Thoracic aorta (tissue), 2 donors: ENCODE measurements around the gene SYNE3. TPM values are rescaled to one million over a fixed set of nuclear protein-coding genes. Genes with fewer than 3 reads are reported as not detected.

Experiments used
- ATAC-seq: fragments of 150-250 bp; one replicate; pipeline ENCODE4 v1.8.0; 2017; ENCODE audit warnings: low read depth; ENCODE audit not compliant: insufficient number of reproducible peaks, low FRiP score
- DNase-seq: peaks from one replicate; pipeline ENCODE4 v3.0.0-alpha.2; 2020; ENCODE audit warnings: low spot score
- H3K27ac ChIP-seq, 2 donors: fragments of 200-600 bp; sonication (generic); 1 replicate in 1 of 2; 2 replicates in 1 of 2; pipeline ENCODE4 v1.5.1; 2016; ENCODE audit warnings: mild to moderate bottlenecking in 2 of 2, moderate library complexity in 2 of 2
- H3K27me3 ChIP-seq: fragments of 200-600 bp; sonication (generic); replicated peaks from 2 replicates; pipeline ENCODE4 v1.6.0; 2016; ENCODE audit warnings: mild to moderate bottlenecking; ENCODE audit not compliant: insufficient read depth
- H3K36me3 ChIP-seq: fragments of 200-600 bp; sonication (generic); one replicate; pipeline ENCODE4 v1.5.1; 2016
- H3K4me1 ChIP-seq, 2 donors: fragments of 200-600 bp; sonication (generic); 1 replicate in 1 of 2; 2 replicates in 1 of 2; pipeline versions ENCODE4 v1.5.1 to v1.6.0; 2016; ENCODE audit warnings: low read depth in 2 of 2, mild to moderate bottlenecking in 1 of 2; ENCODE audit not compliant: control insufficient read depth in 1 of 2
- H3K4me3 ChIP-seq: fragments of 200-600 bp; sonication (generic); 2 replicates; pipeline ENCODE4 v1.5.1; 2016; ENCODE audit warnings: mild to moderate bottlenecking
- H3K9me3 ChIP-seq: fragments of 200-600 bp; sonication (generic); 2 replicates; pipeline ENCODE4 v1.5.1; 2016
- total RNA-seq, 2 donors: library from RNA; depleted of rRNA; stranded (reverse); fragments of >200 nt; gene quantifications; one replicate each; pipeline versions ENCODE4 v1.1.0 to v1.2.3, GENCODE V29; 2016
- TF ChIP-seq, protein P1 (sequence below): fragments of 200-600 bp; sonication (generic); IDR thresholded peaks from one replicate; pipeline ENCODE4 v1.5.1; 2019; ENCODE audit warnings: antibody characterized with exemption

SYNE3 gene
- total RNA-seq, 2 donors from 2014 or later, result 29.5 to 43.4 TPM

DNA sequence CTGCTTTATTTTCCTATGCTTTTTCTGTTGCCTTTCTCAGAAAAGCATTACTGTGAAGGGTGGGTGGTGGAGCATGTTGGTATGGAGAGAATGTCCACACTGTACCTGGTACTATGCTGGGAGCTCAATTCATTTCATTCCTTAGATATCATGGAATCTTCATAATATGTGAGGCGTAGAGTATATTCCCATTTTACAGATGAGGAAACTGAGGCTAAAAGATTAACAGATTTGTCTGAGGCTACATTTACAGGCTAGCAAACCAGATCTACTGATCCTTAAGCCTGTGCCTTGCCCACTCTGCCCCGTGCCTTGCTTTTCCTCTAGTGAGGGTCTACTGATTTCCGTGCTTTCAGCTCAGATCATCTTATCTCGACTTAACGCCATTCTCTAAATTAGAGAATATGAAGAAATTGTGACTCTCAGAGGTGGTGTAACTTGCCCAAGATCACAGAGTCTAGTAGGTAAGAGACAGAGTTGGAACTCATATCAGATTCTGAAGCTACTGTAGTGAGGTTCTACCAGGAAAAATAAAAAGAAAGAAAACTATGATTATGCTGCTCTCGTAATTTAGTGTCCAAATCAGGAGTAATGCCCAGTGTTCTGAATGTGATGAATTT, 23.9 kb upstream of the SYNE3 start:
- TF ChIP-seq, protein P1, sequence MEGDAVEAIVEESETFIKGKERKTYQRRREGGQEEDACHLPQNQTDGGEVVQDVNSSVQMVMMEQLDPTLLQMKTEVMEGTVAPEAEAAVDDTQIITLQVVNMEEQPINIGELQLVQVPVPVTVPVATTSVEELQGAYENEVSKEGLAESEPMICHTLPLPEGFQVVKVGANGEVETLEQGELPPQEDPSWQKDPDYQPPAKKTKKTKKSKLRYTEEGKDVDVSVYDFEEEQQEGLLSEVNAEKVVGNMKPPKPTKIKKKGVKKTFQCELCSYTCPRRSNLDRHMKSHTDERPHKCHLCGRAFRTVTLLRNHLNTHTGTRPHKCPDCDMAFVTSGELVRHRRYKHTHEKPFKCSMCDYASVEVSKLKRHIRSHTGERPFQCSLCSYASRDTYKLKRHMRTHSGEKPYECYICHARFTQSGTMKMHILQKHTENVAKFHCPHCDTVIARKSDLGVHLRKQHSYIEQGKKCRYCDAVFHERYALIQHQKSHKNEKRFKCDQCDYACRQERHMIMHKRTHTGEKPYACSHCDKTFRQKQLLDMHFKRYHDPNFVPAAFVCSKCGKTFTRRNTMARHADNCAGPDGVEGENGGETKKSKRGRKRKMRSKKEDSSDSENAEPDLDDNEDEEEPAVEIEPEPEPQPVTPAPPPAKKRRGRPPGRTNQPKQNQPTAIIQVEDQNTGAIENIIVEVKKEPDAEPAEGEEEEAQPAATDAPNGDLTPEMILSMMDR, result no peak

DNA sequence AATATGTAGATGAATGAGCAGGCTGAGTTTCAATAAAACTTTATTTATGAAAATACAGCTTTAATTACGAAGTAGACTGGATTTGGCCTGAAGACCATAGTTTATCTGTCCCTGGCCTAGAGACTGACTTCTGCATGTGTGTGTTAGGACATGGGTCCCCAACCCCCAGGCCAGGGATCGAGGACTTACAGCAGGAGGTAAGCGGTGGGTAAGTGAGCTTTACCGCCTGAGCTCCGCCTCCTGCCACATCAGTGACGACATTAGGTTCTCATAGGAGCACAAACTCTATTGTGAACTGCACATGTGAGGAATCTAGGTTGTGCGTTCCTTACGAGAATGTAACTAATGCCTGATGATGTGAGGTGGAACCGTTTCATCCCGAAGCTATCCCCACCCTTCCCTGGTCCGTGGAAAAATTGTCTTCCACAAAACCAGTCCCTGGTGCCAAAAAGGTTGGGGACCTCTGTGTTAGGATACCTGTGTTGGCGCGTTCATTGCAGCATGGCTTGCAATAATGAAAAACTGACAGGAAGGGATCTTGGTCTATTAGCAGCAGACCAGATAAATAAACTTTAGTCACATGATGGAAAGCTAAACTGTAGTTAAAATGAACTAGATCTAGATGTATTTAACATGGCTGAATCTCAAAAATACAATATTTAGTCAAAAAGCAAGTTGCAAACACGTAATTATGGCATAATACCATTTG, 22.5 kb upstream of the SYNE3 start:
- H3K9me3 ChIP-seq, result no peaks in the 10 kb centered on the region
- peaks cover 22 to 23% of the 10 kb centered on the region in 2 donors for H3K4me1 ChIP-seq
- H3K27me3 ChIP-seq, result no peaks in the 10 kb centered on the region
- no peak overlapping the region for H3K4me3 ChIP-seq
- no peak overlapping the region for H3K27ac ChIP-seq
- TF ChIP-seq, protein P1, result no peak
- no peaks in the 10 kb centered on the region for H3K36me3 ChIP-seq
- DNase-seq, result no peak
- no peak for ATAC-seq

More for the DNA sequence above, 23.9 kb upstream of the SYNE3 start:
- H3K27me3 ChIP-seq, result no peaks in the 10 kb centered on the region
- H3K4me1 ChIP-seq, result peaks cover 22 to 23% of the 10 kb centered on the region in 2 donors
- peaks cover 4% of the 10 kb centered on the region for H3K36me3 ChIP-seq
- no peak for DNase-seq
- ATAC-seq, result no peak
- H3K27ac ChIP-seq, result no peak overlapping the region
- H3K4me3 ChIP-seq, result no peak overlapping the region
- H3K9me3 ChIP-seq, result no peaks in the 10 kb centered on the region

DNA sequence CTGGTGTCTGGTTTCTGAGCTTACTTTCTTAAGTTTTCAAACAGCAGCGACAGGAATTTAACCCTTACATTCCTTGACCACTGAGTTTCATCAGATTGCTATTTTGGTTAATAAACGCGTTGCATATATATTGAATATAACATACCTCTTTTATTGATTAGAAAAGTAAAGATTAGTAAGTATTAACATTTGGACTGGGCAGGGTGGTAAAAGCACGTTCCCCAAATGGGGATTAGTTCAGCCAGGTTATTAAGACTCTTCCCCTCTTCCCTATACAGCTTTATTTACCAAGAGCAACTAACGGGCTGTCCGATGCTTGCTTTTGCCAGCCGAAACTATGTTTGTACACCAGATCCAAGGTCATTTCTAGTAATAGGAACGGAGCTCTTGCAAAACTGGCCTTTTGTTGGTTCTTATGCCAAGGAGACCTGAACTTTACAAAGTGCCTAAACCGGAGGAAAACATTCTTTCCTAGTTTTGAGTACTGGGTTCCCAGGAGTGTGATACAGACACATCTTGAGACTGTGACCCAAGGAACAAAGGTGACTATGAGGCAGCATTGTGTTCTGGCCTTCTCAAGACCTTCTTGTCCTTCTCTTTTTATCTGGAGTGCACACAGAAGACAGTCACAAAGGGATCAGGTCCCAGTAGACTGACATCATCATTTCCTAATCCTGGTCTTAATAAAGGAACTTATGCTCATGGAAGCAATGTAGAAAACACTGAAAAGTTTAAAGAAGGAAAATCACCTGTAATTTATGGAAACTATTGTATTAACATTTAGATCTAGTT, 21.0 kb upstream of the SYNE3 start:
- Histone ChIP-seq H3K27me3 (no peaks in the 10 kb centered on the region), H3K27ac (no peak overlapping the region), H3K4me3 (no peak overlapping the region), H3K4me1 (peaks cover 36% of the 10 kb centered on the region in 2 donors), H3K36me3 (no peaks in the 10 kb centered on the region), H3K9me3 (no peaks in the 10 kb centered on the region)
- DNase-seq (no peak), ATAC-seq (no peak)
- TF ChIP-seq, protein P1, result no peak

DNA sequence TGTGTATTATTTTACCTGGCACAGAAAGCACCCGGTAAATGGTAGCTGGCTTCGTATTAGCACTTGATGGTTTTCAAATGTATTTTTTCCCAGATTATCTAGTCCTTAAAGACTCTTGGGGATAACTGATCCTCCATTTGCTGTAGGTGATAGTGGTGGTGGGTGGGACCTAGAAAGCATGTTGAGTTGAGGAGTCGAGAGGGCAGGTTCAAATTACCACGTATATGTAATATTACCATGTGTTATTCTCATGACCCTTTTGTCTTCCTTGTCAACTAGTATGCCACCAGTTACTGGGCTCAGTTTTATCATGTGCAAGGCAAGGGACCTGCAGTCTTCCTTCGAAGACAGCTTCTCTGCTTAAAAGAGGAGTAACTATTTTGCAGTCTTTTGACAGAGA, 20.2 kb upstream of the SYNE3 start:
- no peaks in the 10 kb centered on the region for H3K27me3 ChIP-seq
- H3K9me3 ChIP-seq, result no peaks in the 10 kb centered on the region
- DNase-seq (no peak), ATAC-seq (no peak)
- TF ChIP-seq, protein P1, result no peak
- H3K27ac ChIP-seq, result no peak overlapping the region
- H3K36me3 ChIP-seq, result no peaks in the 10 kb centered on the region
- peaks cover 44 to 45% of the 10 kb centered on the region in 2 donors for H3K4me1 ChIP-seq
- H3K4me3 ChIP-seq, result no peak overlapping the region

GRCh38 chr14:95536036-95536593, 19.7 kb upstream of the SYNE3 start:
- Histone ChIP-seq H3K36me3 (no peaks in the 10 kb centered on the region), H3K4me1 (peaks cover 50% of the 10 kb centered on the region in 2 donors), H3K9me3 (no peaks in the 10 kb centered on the region), H3K4me3 (peak overlapping the region; percentile 95), H3K27me3 (no peaks in the 10 kb centered on the region), H3K27ac (no peak overlapping the region)
- TF ChIP-seq, protein P1, result no peak
- ATAC-seq, result no peak
- no peak for DNase-seq
